ENCODE data around the gene HOXD10.

DNA sequence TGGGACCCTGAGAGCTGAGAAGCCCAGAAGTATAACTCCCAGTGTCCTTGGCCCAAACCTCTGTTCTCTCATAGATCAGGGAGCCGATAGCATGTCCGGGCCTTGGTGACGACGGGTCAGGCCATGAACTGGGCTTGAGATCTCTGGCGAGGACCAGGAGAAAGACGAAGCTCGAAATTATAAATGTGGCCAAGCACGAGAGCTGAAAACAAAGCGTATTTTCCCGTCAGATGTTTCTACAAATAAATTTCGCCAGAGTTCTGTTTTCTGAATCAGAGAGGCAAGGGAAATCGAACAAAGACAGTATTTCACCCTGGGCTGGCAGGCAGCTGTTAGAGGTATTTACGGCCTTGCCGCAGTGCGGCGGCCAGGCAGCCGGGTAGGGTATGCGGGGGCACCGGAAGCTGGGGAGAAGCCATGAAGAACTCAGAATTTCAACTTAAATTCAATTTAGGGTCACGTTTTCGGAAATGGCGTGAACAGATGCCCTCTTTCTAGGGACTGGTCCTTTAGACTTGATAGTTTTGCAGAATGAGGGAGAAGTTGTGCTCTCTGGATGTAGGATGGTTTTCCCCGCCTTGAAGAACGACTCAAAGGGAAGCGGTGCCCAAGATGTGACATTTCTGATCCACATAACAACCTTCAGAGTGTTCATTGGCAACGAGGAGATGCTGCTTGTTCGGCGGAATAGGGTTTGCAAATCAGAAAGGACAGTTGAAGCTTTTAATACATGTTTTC lies 22.5 kb downstream of the HOXD10 start:
- no peak for TF ChIP-seq EZH2 (IDR thresholded peaks at IDR 0.05)
- TF ChIP-seq POLR2AphosphoS5 (IDR thresholded peaks at IDR 0.05; ENCODE audit: borderline replicate concordance, low read depth, low read length), result no peak

All from SK-N-MC (cell line).